ENCODE results near the gene R3HCC1L.
A peak's percentile ranks its signal among the peaks of the same experiment; 100 is the strongest.

R3HCC1L gene

DNA sequence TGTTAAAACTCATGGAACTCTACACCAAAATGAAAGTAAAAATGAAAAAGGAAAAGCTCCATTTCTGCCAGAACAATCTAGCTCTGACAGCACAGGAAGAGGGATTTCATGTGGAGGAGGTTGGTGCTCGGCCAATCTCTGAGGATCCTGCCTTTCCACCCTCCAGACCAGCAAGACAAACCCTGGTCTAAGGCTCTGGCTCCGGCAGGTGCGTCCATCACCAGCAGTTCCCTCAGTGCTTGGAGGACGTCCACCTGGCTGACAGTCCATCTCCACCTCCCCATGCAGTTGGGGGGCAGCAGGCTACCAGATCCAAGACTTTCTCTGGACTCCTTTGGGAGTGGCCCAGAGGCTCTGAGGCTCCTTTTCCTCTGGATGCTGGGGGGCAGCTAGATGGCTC is 158.5 kb downstream of the R3HCC1L start:
- DNase-seq, result no peak

DNA sequence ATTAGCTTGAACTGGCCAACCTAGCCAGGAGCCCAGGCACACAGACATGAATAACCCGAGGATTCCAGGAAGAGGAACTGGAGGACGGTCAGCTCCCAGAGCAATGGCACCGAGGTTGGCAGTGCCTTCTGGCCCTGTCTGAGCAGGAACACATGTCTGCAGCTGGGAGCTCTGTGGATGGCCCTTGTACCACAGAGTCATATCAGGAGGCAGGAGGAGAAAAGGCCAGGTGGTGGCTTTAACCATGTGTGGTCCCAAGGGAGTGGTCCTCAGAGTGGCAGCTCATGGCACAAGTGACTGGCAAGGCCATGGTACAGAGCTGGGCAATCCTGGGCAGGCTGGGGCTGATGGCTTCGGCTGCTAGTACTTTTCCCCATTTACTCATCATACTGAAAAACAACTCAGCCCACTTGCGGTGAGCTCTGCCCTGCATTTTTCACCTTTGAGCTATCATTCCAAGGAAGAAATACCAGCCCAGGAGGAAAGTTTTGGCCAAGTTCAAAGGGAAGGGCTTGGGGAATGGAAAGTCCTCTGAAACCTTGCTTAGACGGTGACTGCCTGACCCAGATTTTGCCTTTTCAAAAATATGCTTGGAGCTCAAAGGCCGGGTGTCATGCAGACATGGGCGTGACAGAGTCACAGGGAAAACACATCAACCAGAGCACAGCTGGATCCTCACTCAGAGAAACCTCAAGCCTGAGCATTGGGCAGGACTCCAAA is 159.3 kb downstream of the R3HCC1L start:
- DNase-seq, result peak; percentile 70

DNA sequence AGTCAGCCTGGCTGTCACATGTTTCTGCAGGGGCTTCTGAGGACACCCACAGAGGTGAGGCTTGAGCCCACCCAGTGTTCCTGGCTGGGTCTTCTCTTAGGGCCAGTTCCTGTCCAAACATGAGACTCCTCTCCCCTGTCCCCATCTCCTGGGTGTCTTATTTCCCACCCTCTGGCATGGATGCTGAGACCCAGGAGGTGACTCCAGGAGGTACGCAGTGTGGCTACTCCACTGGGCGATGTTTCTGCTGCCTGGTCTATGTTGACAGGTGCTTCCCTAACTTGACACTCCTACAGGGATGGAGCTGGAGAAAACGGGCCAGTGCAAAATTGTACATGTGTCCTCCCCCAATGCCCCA is 159.8 kb downstream of the R3HCC1L start:
- no peak for DNase-seq

Measured in femur (tissue), 1 donor.